ENCODE measurements around the gene ACBD3.

ACBD3 gene

DNA sequence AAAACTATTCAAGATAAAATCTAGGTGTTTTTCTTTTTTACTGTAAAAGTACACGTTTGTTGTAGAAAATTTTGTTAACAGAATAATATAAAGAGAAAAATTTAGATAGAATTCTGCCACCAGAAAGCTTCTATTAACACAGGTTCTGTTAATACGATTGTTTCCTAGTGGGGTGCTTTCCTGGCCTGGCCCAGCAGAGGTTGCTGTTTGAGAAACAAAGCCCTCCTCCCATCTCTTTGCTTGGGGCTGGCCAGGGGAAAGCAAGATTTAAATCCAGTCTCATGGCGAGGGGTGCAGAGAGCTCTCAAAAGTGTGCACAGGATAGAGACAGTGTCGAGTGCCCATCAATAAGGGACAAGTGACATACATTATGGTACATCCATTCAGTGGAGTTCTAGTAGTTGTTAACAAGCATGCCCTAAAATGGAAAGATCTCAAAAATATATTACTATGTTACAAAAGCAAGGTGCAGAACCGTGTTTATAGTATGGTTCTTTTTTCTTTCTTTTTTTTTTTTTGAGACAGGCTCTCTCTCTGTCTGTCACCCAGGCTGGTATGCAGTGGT lies 14.6 kb upstream of the ACBD3 start:
- no peak for DNase-seq

DNA sequence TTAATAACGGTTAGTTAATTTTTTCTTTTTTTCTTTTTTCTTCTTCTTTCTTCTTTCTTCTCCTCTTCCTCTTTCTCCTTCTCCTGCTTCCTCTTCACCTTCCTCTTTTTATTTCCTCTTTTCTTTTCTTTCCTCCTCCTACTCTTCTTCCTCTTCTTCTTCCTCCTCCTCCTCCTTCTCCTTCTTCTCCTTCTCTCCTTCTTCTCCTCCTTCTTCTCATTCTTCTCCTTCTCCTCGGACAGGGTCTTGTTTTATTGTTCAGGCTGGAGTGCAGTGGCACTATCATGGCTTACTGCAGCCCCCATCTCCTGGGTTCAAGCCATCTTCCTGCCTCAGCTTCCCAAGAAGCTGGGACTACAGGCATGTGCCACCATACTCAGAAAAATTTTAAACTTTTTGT lies 13.4 kb upstream of the ACBD3 start:
- no peak for DNase-seq

DNA sequence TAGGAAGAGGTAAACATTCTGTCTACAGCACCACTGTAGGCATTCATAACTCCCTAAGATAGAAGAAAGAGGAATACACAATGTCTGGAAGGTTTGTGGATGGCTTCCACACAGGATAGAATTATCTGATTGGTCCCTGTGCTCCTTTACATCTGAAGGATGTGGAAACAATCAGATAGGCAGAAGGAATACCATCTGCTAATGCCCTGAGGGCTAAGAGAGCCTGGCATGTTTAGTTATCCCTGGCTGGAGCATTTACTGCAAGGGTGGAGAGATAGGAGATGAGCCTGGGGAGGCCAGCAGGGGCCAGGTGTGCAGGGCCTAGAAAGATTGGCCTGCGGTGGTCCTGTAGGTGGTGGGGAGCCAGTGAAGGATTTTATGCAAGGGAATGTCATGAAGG lies 8.6 kb upstream of the ACBD3 start:
- no peak for DNase-seq

DNA sequence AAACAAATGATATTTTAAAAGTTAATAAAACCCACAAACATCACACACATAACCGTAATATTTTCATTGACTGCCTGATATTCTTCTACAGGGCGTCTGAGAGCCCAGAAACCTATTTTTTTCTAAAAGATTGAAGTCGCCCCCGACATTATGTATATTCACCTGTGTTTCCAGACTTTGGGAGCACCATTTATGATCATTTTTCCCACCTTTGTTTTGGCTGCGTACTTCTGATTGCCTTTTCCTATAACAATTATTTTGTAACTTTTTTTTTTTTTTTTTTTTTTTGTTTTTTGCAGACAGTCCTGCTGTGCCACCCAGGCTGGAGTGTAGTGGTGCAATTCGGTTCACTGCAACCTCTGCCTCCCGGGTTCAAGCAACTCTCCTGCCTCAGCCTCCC lies 839 bp upstream of the ACBD3 start:
- DNase-seq = no peak

DNA sequence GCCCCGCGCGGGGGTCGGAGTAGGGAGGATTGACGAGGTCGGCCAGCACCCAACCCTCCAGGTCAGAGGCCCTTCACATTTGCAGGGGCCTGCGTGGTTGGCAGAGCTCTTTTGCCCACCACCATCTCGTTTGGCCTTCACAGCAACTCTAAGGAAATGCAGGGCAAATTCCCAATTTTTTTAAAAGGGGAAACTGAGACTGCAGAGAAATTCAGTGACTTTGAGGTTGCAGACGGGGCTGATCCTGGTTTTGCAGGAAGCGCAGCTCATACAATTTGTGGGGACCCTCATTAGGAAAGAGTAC lies 430 bp upstream of the ACBD3 start:
- DNase-seq = no peak

DNA sequence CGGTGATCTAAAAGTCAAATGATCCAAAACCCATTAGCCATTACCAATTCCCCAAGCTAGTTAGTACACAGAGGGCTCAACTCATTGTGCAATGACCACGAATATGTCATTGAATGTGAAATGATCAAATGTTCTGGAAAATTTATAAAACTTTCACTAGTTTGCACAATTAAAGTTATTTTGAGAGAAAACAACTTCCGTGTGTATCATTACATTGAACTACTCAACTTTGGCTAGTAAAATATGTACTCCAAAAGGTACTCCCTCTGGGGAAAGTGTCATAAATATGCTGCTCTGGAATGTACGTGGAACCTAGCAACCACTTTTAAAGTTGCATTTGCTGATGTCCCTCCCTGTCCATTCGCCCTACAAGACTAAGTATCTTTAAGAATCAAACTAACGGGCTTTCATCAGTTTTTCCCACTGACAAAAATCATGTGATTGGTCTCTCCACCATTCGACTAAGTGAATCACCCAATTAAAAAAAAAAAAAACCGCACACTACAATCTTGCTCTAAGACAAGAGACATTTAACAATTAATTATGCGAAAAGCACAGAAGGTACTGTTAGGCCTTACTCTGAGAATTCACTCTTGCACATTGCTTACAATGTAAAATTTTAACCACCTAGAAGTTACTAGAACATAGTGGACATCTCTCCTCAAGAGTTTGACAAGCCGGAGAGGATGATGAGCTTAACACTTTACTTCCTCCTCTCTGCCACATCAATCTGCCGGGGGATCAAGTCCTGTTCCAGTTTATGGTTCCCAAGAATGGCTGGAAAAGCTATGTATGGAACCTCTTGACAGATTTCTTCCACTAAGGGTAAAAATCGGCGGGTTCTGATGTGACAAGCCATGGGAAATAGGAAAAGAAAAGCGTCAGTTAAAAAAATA lies 1.2 kb downstream of the ACBD3 start:
- DNase-seq = no peak

DNA sequence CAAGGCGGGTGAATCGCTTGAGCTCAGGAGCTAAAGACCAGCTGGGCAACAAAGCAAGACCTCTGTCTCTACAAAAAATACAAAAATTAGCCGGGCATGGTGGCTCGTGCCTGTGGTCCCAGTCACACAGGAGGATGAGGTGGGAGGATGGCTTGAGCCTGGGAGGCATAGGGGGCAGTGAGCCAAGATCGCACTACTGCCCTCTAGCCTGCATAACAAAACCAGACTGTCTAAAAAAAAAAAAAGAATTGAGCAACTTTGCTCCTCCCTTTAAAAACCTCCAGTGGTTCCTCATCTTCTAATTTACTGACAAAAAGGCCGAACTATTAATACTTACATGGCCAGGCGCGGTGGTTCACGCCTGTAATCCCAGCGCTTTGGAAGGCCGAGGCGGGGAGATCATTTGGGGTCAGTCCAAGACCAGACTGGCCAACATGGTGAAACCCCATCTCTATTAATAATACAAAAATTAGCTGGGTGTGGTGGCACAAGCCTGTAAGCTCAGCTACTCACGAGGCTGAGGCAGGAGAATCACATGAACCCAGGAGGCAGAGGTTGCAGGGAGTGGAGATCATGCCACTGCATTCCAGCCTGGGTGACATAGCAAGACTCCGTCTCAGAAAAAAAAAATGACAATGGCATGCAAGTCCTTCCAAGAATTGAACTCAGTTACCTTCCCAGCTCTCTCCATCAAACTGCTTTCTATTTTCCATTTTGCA lies 4.4 kb downstream of the ACBD3 start:
- DNase-seq = no peak

DNA sequence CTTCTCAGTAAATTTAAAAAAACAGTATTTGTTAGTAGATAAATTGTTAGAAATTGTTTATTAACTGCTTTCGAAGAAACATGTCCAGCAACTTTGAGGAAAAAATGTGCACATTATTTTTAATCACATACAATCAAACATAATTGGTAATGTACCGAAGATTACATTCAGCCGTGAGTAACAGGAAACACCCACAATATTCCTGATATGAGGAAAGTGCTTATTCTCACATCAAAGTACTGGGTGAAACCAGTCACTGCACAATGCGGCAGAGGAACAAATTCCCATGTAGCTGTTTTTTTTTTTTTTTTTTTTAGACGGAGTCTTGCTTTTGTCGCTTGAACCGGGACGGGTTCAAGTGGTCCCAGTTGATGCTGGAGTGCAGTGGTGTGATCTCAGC lies 9.7 kb downstream of the ACBD3 start:
- DNase-seq = no peak

DNA sequence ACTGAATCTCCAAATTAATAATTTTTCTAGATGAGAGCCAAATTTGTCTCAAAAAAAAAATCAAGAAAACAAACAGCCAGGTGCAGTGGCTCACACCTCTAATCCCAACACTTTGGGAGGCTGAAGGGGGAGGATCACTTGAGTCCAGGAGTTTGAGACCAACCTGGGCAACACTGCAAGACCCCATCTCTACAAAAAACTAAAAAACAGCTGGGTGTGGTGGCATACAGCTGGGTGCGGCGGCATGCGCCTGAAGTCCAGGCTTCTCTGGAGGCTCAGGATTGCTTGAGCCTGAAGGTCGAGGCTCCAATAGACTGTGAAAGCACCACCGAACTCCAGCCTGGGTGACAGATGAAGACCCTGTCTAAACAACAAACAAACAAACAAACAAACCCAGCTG lies 14.0 kb downstream of the ACBD3 start:
- no peak for DNase-seq

DNA sequence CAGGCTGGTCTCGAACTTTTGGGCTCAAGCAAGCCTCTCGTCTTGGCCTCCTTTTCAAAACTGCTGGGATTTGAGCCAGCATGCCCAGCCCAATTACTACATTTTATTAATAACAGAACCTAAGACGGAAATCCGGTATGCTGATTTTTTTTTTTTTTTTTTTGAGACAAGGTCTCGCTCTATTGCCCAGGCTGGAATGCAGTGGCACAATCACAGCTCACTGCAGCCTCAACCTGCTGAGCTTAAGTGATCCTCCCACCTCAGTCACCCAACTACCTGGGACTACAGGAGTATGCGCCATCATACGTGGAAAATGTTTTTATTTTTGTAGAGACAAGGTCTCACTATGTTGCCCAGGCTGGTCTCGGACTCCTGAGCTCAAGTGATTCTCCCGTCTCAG lies 20.2 kb downstream of the ACBD3 start:
- no peak for DNase-seq

DNA sequence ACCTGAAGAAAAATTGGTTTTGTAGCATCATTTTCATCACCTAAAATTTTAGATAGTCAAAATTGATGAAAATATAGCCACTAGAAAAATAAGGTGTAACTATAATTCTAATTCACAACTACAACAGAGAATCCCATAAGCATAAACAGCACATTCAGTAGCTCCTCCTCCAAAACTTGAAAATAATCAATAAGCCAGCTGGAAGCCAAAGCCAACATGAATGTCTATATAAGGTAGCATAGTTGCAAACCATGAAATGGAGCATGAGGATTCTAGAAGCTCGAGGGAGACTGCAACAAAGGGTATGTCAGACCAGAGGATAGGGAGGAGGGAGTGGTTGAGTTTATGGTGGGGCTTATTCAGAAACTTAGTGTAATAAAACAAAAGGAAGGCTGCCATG lies 22.4 kb downstream of the ACBD3 start:
- no peak for DNase-seq

DNA sequence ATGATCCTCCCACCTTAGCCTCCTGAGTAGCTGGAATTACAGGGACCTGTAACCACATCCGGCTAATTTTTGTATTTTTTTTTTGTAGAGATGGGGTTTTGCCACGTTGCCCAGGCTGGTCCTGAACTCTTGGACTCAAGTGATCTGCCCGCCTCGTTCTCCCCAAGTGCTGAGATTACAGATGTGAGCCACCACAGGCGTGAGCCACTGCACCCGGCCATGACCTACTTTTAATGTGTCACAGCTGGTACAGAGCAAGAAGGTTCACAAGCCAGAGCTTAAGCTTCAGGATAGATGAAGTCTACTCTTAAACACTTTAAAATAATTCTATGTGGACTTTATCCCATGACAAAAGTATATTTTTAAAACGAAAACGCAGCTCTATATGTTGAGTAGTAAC lies 23.6 kb downstream of the ACBD3 start:
- no peak for DNase-seq

DNA sequence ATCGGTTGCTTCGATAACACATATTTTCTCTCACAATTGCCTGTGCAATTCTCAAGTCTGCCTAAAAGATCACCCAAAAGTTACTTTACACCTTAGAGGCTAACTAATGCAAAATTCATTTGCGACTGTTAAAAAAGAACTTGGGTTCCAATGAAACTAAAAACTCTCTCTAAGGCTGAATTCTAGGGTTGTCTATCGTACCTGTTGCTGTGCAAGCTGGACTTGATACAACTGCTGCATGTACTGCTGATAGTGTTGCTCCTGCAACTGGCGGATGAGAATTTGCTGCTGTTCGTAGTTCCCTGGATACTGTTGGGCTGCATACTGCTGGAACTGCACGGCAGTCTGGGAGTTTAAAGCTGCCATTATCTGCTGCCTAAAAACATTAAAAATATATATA lies 27.6 kb downstream of the ACBD3 start:
- DNase-seq = no peak

DNA sequence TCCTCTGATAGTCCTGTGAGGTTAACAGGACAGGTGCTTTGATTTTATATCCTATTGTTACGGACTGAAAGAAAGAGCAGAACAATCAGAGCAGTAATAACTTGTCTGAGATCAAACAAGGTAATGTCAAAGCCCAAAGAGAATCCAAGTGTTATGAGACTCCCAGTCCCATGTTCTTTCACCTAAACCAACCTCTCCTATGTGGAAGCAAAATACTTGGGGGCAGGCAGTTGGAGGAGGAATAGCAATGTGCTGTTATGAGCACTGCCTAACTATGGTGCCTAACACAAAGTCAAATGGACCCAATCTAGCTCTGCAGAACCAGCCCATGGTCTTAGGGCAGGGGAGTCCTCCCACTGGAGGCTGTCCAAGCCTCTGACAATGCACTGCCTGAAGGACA lies 28.1 kb downstream of the ACBD3 start:
- DNase-seq = no peak

DNA sequence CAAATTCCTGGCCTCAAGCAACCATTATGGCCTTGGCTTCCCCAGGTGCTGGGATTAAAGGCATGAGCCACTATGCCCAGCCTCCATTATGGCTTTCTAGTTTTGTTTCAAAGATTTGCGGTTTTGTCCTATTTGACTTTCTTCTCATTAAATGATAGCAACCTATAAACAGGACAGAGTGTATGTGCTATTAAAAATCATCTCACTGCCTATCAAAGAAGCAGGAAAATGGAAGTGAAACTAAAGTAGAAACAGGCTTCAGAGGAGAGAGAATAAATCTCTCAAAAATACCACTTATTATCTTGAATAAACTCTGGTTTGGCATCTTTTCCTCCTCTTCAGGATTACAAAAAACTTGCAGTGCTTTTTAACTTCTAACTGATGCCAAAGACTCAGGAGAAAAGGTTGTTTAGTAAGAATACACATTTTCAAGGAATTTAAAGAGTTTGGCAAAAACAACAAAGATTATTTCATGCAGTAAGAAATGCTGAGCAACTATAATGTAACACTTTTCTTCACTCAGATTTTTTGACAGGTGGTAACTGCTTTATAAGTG lies 28.7 kb downstream of the ACBD3 start:
- no peak for DNase-seq

DNA sequence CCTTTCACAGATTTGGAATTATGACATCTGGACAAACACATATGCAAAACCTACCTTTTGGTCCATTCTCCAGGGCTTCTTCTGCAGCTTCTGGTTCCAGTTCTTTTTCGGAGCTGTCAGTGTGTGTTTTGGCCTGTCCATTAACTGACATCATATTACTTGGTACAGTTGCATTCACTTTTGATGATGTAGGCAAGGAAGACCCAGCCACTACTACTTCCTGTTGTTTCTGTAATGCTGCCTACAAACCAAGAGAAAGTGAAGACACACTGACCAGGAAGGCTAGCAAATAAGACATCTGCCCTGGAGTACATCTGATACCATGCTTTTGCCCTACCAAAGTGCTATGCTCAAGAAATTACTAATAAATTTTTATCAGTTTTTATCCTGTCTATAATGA lies 31.9 kb downstream of the ACBD3 start:
- no peak for DNase-seq

DNA sequence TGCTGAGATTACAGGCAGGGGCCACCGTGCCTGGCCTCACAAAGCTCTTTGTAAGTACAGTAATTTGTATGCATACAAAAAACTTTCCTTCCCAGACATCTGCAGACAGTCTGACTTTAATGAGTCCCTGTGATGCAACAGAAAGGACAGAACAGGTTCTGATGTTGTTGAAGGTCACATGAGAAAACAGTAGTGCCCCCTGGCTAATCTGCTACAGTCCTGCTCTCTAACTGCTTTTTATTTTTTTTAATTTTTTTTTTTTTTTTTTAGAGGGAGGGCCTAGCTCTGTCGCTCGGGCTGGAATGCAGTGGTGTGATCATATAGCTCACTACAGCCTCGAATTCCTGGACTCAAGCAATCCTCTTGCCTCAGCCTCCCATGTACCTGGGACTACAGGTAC lies 36.7 kb downstream of the ACBD3 start:
- DNase-seq = no peak

DNA sequence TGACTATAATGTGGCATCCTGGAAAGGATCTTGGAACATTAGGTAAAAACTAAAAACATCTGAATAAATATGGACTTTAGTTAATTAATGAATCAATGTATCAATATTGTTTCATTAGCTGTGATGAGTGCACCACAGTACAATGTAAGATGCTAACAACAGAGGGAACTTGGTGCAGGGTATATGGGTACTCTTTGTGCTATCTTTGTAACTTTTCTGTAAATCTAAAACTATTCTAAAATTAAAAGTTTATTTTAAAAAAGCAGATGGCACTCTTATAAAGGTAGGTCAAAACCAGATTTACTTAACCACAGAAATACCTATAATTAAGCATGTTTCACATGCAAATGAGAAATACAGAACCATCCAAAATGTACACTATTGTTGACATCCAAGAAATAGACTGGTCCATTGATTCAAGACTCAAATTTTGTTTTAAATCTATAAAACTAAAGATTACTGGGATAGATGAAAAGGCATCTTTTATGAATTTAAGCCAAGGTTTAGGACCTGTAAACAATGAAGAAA lies 38.4 kb downstream of the ACBD3 start:
- no peak for DNase-seq

DNA sequence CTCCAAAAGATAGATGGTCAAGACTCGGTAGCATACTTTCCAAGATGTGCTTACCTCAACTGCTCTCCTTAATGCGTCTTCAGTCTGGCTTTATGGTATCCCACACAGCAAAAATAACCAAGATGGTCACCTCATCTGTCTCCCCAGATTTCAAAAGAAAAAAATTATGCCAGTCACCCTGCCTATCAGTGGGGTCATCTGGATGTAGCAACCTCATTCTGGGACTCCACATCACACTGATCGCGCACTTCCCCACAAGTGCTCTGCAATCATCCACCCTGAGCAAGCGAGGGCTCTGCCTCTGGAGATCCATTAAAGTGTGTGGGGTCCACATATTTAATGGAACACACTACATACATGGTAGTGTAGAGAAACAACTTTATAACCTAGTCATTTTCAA lies 42.5 kb downstream of the ACBD3 start:
- no peak for DNase-seq

DNA sequence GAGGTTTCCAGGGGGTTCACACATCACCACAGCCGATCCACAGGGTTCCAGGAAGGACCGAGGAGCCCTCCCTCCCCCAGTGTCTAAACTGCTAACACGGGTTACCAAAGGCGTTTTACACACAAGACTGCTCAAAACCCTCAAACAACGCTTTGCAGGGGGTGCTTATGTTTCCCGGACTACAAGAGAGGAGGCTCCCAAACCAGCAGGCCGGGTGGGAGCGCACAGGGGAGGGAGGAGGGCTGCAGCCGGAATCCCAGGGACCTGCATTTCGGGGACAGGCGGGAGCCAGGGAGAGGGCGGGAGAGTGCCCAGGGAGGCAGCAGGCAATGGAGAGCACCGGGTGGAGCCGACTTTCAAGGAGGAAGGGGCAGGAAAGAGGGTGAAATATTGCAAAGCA lies 50.8 kb downstream of the ACBD3 start:
- DNase-seq = no peak

DNA sequence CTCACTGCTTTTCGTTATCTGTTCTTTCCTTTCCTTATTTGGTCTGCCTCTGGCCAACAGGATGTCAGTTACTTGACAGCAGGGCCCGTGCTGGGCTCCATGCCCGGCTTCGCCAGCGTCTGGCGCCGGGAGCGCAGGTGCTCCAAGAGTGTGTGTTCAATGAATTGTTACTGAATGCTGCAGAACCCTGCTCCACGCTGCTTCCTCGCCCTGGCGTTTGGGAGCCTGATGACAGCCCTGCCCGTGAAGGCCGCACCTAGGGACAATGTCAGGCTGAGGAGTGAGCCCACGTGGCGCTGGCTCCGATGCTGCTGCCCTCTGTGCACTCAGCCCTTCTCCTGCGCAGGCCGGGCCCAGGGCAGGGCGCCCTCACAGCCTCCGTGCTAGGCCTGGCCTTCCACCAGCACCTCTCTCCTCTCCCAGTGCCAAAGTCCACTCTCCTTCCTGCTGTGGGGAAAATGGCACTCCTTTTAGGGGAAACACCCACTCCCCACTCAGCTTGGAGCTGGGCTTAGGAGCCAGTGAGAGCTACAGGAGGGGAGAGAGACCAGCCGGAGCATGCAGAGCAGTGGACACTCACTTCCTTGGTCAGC lies 51.4 kb downstream of the ACBD3 start:
- no peak for DNase-seq

DNA sequence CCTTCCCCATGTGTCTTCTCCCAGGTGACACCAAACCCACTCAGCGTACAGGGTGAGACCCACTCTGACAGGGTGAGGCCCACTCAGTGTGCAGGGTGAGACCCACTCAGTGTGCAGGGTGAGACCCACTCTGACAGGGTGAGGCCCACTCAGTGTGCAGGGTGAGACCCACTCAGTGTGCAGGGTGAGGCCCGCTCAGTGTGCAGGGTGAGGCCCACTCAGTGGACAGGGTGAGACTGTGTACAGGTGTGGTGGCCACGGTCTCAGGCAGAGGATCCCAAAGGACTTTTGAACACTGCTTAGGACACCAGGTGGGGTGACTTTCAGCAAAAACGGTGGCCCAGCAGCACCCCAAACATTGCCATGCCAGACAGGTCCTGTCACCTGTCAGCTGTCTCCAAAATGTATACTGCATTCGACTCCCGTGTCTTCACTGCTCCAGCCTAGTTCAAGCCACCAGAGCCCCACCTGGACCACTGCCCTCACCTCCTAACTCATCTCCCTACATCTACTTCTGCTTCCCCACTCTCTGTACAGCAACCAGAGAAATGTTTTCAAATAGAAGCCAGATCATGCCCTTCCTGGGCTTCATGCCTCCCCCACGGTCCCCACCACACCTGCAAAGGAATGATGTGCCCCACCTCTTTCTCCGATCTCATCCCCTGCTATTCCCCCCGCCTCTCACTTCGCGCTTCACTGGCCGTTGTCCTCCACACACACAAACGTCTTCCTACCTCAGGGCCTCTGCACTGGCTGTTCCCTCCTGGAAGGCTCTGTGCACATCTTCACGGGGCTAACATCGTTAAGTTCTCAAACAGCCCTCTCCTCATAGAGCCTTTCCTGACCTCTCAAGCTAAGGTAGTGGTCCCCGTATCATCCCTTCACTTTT lies 52.1 kb downstream of the ACBD3 start:
- no peak for DNase-seq

Measured in activated naive CD4-positive, alpha-beta T cell treated with Interleukin-2 at 50 U/mL for 16 hours (primary cell).